Loucy (cell line): ENCODE measurements around the gene TOB2.

ENCODE experiments used
- H2AFZ ChIP-seq: fragments of 200-600 bp; sonication (generic); 2 replicates; pipeline ENCODE4 v1.6.0; 2016; ENCODE audit warnings: antibody characterized with exemption, mild to moderate bottlenecking, low read length, moderate library complexity
- H3F3A ChIP-seq: fragments of 200-600 bp; 2 replicates; pipeline ENCODE4 v1.6.0; 2016; ENCODE audit warnings: antibody characterized with exemption, low read depth, mild to moderate bottlenecking
- H3K27me3 ChIP-seq: fragments of 200-600 bp; sonication (generic); 2 replicates; pipeline ENCODE4 v1.6.1; 2014; ENCODE audit warnings: low read length, mild to moderate bottlenecking; ENCODE audit not compliant: insufficient read depth, poor library complexity, severe bottlenecking
- H3K36me3 ChIP-seq: fragments of 200-600 bp; sonication (generic); 2 replicates; pipeline ENCODE4 v1.6.1; 2016; ENCODE audit warnings: low read length; ENCODE audit not compliant: insufficient read depth
- H3K4me1 ChIP-seq: fragments of 200-600 bp; sonication (generic); 2 replicates; pipeline ENCODE4 v1.5.1; 2014; ENCODE audit warnings: low read length, mild to moderate bottlenecking; ENCODE audit not compliant: insufficient read depth, poor library complexity, severe bottlenecking
- H3K4me2 ChIP-seq: fragments of 200-600 bp; sonication (generic); 2 replicates; pipeline ENCODE4 v1.6.0; 2014; ENCODE audit warnings: antibody characterized with exemption, low read length, low read depth, mild to moderate bottlenecking; ENCODE audit not compliant: poor library complexity, severe bottlenecking
- H3K4me3 ChIP-seq: fragments of 200-600 bp; sonication (generic); 2 replicates; pipeline ENCODE4 v1.5.1; 2014; ENCODE audit warnings: low read length, mild to moderate bottlenecking, mixed read lengths; ENCODE audit not compliant: poor library complexity, severe bottlenecking
- H3K79me2 ChIP-seq: fragments of 200-600 bp; sonication (generic); 2 replicates; pipeline ENCODE4 v1.6.1; 2014; ENCODE audit warnings: low read length; ENCODE audit not compliant: insufficient read depth
- H3K9ac ChIP-seq: fragments of 200-600 bp; sonication (generic); 2 replicates; pipeline ENCODE4 v1.6.0; 2014; ENCODE audit warnings: mild to moderate bottlenecking, low read depth, low read length, moderate library complexity; ENCODE audit not compliant: poor library complexity, severe bottlenecking
- H3K9me2 ChIP-seq: fragments of 200-600 bp; sonication (generic); replicated peaks from 2 replicates; pipeline ENCODE4 v1.6.1; 2016; ENCODE audit warnings: low read depth, low read length, mixed read lengths
- H3K9me3 ChIP-seq: fragments of 200-600 bp; sonication (generic); 2 replicates; pipeline ENCODE4 v1.6.1; 2014; ENCODE audit warnings: mild to moderate bottlenecking, antibody characterized with exemption, low read length, low read depth; ENCODE audit not compliant: insufficient read depth
- H4K20me1 ChIP-seq: fragments of 200-600 bp; sonication (generic); 2 replicates; pipeline ENCODE4 v1.6.0; 2014; ENCODE audit warnings: antibody characterized with exemption, low read length, mild to moderate bottlenecking; ENCODE audit not compliant: insufficient read depth, poor library complexity, severe bottlenecking
- CTCF ChIP-seq: fragments of 200-600 bp; sonication (generic); conservative IDR thresholded peaks from 2 replicates; pipeline ENCODE4 v1.5.1; 2014; ENCODE audit warnings: mild to moderate bottlenecking, antibody characterized with exemption, low read length
- EZH2phosphoT487 ChIP-seq: fragments of 200-600 bp; IDR thresholded peaks from 2 replicates; pipeline ENCODE4 v1.6.1; 2018; ENCODE audit warnings: antibody characterized with exemption, mild to moderate bottlenecking, moderate library complexity, borderline replicate concordance

Gene TOB2

GRCh38 chr22:41394012-41394356 lies 52.6 kb downstream of the TOB2 start:
- H3K9me3 ChIP-seq: no peaks in the 10 kb centered on the region
- H3K4me2 ChIP-seq: no peak overlapping the region
- H3K9me2 ChIP-seq: no peaks in the 10 kb centered on the region
- no peaks in the 10 kb centered on the region for H4K20me1 ChIP-seq
- no peaks in the 10 kb centered on the region for H3K4me1 ChIP-seq
- H3F3A ChIP-seq: no peaks in the 10 kb centered on the region
- TF ChIP-seq EZH2phosphoT487 (no peak), CTCF (no peak)
- H3K36me3 ChIP-seq: no peaks in the 10 kb centered on the region
- no peaks in the 10 kb centered on the region for H3K27me3 ChIP-seq
- no peak overlapping the region for H3K9ac ChIP-seq
- no peak overlapping the region for H2AFZ ChIP-seq
- H3K4me3 ChIP-seq: no peak overlapping the region
- H3K79me2 ChIP-seq: no peaks in the 10 kb centered on the region

DNA sequence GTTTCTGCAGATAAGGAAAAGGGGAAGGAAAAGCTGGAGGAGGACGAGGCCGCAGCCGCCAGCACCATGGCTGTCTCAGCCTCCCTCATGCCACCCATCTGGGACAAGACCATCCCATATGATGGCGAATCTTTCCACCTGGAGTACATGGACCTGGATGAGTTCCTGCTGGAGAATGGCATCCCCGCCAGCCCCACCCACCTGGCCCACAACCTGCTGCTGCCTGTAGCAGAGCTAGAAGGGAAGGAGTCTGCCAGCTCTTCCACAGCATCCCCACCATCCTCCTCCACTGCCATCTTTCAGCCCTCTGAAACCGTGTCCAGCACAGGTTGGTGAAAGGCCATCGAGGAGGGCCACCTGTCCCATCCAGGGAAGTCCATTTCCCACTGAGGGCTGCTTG lies 59.3 kb downstream of the TOB2 start:
- no peak overlapping the region for H3K9ac ChIP-seq
- no peak for TF ChIP-seq EZH2phosphoT487
- no peak for TF ChIP-seq CTCF
- H3K27me3 ChIP-seq: no peaks in the 10 kb centered on the region
- no peak overlapping the region for H2AFZ ChIP-seq
- H4K20me1 ChIP-seq: no peaks in the 10 kb centered on the region
- H3K4me2 ChIP-seq: no peak overlapping the region
- H3F3A ChIP-seq: no peaks in the 10 kb centered on the region
- no peaks in the 10 kb centered on the region for H3K36me3 ChIP-seq
- H3K9me2 ChIP-seq: no peaks in the 10 kb centered on the region
- no peaks in the 10 kb centered on the region for H3K9me3 ChIP-seq
- peaks cover 6% of the 10 kb centered on the region for H3K4me1 ChIP-seq
- peaks cover 6% of the 10 kb centered on the region; the same call in 1 of the 2 replicates for H3K79me2 ChIP-seq
- no peak overlapping the region for H3K4me3 ChIP-seq

DNA sequence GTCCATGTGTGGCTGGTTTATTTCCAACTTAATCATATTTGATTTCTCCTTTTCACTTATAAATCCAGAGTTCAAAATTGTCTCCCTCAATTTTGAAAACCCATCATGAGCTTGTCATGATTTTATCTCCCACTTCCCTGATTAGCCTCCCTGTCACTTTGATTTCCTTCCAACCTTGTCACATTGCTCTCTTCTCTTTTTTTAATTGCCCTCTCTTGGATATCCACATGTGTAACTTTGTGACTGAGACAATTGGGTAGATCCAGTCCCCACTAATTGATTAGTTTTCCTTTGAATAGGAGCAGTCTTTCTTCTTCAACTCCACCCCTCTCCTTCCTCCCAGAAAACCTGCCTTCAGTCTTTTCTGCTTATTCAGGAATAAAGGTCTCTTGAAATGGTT lies 62.5 kb downstream of the TOB2 start:
- H3K9ac ChIP-seq: no peak overlapping the region
- no peak overlapping the region for H3K4me2 ChIP-seq
- no peaks in the 10 kb centered on the region for H3K9me3 ChIP-seq
- H3K79me2 ChIP-seq: peaks cover 7% of the 10 kb centered on the region; the same call in 1 of the 2 replicates
- TF ChIP-seq EZH2phosphoT487 (no peak), CTCF (no peak)
- H4K20me1 ChIP-seq: no peaks in the 10 kb centered on the region
- peaks cover 16% of the 10 kb centered on the region for H3K4me1 ChIP-seq
- no peaks in the 10 kb centered on the region for H3K27me3 ChIP-seq
- no peaks in the 10 kb centered on the region for H3K9me2 ChIP-seq
- H3F3A ChIP-seq: no peaks in the 10 kb centered on the region
- H2AFZ ChIP-seq: no peak overlapping the region
- H3K36me3 ChIP-seq: no peaks in the 10 kb centered on the region
- no peak overlapping the region for H3K4me3 ChIP-seq
